GM19452 (cell line): ENCODE data around the gene METTL6.
"Not testable (repeated sequence)": the region's sequence is repeated elsewhere in the genome, so short reads cannot be mapped to it uniquely, and the experiment has no call there.

Source experiments
- ATAC-seq: cut with Tn5 transposase; IDR thresholded peaks from one replicate; pipeline ENCODE4 v1.9.1; 2021; ENCODE audit not compliant: unreplicated experiment

METTL6 gene

DNA sequence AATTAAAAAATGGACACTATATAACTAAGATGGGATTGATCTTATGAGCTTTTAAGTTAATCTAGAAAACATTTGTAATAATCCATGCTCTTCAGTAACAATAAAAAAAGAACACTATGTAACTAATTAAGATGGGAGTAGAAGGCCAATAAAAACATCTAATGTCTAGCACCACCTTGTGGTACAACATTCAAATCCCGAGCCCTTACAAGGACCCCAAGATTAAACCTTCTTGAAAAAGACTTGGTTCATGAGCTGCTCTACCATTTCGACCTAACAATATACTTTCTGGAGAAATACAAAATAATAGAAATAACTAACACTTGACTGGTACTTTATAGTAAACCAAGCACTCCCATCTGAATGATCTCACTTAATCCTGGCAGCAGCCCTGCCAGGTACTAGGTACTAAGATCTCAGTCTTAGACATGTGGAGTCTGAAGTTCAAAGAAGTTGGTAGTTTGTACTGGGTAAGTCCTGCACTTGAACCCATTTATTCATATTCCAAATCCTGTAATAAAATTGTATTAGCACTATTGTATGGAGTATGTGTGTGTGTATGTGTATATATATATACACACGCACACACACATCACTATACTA lies 21.8 kb downstream of the METTL6 start:
- ATAC-seq, result no peak

DNA sequence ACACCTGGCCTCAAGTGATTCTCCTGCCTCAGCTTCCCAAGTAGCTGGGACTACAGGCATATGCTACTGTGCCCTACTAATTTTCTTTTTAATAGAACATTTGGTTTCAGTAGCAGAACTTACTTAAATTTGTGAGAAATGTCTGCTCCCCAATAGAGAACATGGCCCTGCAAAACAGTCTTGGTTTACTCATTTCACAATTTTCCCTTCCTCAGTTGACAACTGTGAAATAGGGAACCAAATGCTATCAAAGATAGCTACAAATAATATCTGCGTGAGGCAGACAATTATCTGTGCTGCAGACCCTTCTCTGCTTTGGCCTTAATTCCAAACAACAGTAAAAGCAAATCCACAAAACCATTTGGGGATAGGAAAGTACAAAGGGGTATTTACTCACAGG lies 22.6 kb downstream of the METTL6 start:
- no peak for ATAC-seq

DNA sequence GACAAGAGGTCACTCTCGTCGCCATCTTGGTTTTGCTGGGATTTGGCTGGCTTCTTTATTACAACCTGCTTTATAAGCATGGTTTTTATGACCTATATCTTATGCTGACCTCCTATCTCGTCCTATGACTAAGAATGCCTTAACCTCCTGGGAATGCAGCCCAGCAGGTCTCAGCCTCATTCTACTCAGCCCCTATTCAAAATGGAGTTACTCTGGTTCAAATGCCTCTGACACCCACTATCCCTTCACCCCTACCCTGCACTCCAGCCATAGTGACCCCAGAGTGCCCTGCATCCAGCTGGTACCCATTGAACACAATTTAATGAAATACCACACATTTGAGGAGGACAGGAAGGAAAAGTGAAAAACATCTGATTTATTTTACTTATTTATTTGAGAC lies 23.4 kb downstream of the METTL6 start:
- no peak for ATAC-seq

DNA sequence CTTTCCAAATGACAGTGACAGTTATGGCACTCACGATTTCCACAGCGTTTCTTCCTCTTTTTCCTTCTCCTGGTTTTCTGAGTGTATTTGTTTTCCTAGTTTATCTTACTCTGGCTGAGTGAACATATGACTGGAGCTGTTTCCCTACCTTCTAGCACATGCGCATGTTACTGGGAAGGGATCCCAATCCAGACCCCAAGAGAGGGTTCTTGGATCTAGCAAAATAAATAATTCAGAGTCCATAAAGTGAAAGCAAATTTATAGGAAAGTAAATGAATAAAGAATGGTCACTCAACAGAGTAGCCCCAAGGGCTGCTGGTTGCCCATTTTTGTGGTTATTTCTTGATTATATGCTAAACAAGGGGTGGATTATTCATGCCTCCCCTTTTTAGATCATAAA lies 23.8 kb downstream of the METTL6 start:
- ATAC-seq, result no peak

DNA sequence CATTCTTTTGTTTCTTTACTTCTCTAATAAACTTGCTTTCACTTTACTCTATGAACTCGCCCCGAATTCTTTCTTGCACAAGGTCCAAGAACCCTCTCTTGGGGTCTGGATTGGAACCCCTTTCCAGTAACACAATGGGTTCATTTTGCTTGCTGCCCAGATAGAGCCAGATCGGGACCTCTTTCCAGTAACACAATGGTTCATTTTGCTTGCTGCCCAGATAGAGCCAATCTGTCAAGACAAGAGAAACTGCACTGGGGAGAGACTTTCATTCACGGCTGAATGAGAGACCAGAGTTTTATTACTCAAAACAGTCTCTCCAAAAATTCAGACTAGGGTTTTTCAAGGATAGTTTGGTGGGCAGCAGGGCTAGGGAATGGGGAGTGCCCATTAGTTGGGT lies 25.4 kb downstream of the METTL6 start:
- no peak for ATAC-seq

DNA sequence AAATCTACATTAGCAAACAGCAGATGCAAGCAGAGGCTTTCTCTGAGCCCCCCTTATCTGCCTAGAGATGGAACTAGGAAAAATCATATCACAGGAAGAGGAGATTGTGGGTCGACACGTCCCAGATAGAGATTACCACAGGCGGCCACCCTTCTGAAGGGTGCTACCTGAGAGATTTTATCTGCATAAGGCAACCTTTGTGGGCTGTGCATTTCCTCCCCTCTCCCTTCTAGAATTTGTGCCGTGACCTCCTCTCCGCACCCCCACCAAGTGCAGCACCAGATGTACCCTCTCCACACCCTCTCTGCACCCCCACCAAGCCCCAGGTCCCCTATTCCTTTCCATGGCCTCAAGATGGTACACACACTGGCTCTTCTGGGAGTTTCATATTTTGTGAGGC lies 27.4 kb downstream of the METTL6 start:
- no peak for ATAC-seq

DNA sequence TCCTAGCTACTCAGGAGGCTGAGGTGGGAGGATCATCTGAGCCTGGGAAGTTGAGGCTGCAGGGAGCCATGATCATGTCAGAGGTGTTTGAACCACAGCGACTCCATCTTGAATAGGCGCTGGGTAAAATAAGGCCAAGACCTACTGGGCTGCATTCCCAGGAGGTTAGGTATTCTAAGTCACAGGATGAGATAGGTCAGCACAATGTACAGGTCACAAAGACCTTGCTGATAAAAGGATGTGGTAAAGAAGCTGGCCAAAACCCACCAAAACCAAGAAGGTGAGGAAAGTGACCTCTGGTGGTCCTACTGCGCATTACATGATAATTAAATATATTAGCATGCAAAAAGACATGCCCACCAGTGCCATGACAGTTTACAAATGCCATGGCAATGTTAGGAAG lies 28.6 kb downstream of the METTL6 start:
- ATAC-seq, result not testable (repeated sequence)

DNA sequence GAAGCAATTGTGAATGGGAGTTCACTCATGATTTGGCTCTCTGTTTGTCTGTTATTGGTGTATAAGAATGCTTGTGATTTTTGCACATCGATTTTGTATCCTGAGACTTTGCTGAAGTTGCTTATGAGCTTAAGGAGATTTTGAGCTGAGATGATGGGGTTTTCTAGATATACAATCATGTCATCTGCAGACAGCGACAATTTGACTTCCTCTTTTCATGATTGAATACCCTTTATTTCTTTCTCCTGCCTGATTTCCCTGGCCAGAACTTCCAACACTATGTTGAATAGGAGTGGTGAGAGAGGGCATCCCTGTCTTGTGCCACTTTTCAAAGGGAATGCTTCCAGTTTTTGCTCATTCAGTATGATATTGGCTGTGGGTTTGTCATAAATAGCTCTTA lies 34.1 kb downstream of the METTL6 start:
- ATAC-seq, result not testable (repeated sequence)

DNA sequence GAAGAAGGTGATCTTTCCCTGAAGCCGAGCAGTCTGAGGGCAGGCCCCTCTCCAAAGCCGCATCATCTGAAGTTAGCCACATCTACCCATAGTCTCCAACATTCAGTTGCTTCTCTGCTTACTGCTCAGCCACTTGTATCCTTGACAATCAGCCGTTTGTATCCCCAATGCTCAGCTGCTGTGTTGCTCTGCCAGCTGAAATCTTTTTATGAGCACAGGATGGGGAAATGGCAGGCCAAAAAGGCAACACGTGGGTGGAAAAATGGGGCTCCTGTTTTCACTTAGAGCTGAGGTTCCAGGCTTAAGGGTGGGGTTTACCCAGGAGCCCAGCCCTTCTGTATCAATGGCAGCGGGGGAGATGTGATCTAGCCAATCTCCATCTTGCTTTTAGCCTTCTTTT lies 36.3 kb downstream of the METTL6 start:
- ATAC-seq, result no peak

DNA sequence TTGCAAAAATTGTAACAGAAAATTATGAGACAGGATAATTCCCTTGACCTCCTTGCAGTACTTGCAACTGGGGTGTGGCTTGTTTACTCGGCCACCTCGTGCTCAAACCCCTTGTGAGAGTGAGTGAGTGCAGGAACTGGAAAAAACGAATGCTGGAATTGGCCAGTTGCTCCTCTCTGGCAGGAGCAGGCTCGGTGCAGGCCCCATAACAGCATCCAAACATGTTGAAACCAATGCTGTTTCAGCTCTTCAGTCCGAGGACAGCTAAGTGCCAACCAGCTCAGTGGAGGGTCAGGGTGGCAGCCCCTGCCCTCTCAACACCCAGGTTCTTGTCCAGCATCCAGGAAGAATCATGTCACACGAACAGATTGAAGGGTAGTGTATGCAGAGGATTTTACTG lies 36.9 kb downstream of the METTL6 start:
- ATAC-seq, result no peak

DNA sequence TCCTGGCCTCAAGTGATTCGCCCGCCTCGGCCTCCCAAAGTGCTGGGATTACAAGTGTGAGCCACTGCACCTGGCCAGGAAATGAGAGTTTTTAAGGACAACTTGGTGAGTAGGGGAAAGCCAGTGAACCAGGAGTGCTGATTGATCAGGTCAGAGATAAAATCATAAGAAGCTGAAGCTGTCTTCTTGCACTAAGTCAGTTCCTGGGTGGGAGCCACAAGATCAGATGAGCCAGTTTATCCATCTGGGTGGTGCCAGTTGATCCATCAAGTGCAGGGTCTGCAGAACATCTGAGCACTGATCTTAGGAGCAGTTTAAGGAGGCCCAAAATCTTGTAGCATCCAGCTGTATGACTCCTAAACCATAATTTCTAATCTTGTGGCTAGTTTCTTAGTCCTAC lies 39.0 kb downstream of the METTL6 start:
- ATAC-seq, result not testable (repeated sequence)

DNA sequence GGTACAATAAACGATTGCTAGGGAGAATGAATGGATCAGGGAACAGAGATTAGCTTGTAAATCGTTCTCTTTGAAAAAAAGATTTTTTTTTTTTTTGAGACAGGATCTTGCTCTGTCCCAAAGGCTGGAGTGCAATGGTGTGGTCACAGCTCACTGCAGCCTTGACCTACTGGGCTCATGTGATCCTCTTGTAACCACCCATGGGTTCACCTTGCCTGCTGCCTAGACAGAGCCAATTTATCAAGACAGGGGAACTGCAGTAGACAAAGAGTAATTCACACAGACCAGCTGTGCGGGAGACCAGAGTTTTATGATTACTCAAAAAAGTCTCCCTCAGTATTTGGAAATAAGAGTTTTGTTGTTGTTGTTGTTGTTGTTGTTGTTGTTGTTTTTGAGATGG lies 39.6 kb downstream of the METTL6 start:
- no peak for ATAC-seq

DNA sequence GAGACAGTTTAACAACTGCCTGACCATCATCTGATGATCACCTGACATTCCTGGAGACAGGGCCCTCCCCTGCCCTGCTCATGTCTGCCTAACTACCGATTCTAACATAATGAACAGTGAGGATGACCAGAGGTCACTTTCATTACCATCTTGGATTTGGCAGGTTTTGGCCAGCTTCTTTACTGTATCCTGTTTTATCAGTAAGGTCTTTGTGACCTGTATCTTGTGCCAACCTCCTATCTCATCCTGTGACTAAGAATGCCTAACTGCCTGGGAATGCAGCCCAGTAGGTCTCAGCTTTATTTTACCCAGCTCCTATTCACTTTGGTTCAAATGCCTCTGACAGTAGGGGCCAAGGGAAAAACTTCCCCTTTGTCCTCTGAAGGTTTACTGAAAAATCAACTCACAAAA lies 40.2 kb downstream of the METTL6 start:
- ATAC-seq, result no peak

DNA sequence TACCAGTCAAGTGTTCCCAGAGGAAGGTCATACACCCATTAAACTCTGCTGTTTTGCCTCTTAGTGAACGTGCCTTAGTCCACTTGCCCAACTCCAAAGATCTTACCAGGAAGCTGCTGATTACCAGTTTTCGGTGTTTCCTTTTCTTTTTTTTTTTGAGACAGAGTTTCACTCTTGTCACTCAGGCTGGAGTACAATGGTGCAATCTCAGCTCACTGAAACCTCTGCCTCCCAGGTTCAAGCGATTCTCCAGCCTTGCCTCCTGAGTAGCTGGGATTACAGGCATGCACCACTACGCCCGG lies 40.7 kb downstream of the METTL6 start:
- not testable (repeated sequence) for ATAC-seq

DNA sequence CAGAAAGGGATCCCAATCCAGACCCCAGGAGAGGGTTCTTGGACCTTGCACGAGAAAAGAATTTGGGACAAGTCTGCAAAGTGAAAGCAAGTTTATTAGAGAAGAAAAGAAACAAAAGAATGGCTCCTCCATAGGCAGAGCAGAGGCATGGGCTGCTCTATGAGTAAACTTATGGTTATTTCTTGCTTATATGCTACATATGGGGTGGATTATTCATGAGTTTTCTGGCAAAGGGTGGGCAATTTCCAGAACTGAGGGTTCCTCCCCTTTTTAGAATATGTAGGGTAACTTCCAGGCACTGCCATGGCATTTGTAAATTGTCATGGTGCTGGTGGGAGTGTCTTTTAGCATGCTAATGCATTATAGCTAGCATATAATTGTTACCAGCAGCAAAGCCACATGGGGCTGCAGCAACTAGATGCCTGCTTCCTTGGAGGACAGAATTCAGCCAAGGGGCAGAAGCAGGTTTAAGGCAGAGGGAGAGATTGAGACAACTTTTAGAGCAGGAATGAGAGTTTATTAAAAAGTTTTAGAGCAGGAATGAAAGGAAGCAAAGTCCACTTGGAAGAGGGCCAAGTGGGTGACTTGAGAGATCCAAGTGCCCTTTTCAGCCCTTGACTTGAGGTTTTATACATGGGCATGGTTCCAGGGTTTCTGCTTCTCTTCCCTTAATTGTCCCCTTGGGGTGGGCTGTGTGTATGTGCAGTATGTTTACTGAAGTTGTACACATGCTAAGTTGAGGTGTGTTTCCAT lies 41.3 kb downstream of the METTL6 start:
- no peak for ATAC-seq

DNA sequence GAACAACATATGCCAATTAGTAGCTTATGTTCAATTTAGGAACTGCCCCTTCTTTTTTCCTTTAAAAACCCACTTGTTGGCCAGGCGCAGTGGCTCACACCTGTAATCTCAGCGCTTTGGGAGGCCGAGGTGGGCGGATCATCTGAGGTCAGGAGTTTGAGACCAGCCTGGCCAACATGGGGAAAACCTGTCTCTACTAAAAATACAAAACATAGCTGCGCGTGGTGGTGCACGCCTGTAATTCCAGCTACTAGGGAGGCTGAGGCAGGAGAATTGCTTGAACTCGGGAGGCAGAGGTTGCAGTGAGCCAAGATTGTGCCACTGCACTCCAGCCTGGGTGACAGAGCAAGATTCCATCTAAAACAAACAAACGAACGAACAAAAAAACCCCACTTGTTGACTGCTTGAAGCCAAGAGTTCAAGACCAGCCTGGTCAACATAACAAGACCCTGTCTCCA lies 42.1 kb downstream of the METTL6 start:
- ATAC-seq, result peak; percentile 22

DNA sequence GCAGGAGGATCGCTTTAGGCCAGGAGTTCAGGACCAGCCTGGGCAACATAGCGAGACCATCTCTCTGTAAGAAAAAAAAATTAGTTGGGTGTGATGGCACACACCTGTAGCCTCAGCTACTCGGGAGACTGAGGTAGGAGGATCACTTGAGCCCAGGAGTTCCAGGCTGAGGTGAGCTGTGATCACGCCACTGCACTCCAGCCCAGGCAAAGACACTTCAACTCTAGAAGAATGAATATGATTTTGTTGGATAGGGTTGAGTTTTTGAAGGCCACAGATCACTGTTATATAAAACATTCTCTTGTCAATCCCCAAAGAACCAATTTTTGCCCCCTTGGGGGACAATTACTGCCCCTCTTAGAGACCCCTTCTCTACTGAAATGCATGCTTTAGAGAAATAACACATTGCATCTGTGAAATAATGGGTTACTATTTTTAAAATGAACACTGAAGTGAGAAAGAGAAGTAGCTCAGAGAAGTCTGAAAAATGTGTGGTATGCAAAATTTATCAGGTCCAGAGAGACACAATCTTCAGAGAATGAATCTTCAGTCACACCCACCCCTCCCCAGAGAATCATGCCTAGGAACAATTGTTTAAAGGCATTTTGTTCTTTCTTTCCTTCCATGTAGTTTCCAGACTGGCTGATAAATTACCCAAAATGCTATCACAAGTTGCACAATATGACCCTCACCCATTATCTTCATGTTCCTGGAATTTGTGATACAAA lies 42.7 kb downstream of the METTL6 start:
- peak; percentile 83 for ATAC-seq

DNA sequence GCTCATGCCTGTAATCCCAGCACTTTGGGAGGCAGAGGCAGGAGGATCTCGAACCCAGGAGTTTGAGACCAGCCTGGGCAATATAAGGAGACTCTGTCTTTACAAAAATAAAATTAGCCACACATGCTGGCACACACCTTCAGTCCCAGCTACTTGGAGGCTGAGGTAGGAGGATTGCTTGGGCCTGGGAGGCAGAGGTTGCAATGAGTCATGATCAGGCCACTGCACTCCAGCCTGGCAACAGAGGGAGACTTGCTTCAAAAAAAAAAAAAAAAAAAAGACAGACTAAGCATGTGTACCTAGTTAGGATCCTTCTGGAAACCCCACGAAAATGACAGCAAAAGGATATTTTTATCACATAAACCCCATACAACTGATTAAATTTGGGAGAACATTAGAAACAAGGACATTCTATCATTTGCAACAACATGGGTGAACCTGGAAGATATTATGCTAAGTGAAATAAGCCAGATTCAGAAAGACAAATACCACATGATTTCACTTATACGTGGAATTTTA lies 44.9 kb downstream of the METTL6 start:
- no peak for ATAC-seq

DNA sequence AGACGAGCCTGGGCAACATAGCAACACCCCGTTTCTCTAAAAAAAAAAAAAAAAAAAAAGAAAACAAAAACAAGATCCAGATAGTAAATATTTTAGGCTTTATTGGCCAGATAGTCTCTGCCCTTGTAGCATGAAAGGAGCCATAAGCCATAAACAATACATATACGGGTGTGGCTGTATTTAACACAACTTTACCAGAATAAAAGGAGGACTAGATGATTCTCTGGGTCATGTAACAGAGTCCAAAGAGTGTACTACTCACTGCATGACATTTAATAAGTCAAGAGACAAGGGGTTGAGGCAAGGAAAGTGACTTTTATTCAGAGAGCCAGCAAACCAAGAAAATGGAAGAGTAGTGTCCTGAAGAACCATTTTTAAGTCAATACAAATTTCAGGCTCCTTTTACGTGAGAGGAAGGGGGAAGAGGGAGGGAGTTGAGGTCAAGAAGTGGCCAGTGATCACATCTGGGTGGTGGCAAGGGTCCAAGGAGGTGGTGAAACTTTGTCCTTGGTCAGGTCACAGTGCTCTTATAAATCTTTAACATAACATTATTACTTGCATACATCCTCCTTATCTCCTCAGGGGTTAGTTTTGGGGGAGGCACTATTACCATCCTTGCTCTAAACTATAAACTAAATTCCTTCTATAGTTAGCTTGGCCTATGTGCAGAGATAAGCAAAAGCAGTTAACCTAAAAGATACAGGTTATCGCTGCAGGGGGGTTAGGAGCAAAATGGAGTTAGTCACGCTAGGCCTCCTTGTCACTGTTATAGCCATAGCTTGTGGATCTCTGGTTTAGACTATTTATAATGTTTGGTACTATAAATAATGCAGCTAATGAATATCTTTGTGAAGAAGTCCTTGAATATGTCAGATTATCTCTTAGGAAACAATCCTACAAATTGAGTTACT lies 46.1 kb downstream of the METTL6 start:
- ATAC-seq, result no peak

DNA sequence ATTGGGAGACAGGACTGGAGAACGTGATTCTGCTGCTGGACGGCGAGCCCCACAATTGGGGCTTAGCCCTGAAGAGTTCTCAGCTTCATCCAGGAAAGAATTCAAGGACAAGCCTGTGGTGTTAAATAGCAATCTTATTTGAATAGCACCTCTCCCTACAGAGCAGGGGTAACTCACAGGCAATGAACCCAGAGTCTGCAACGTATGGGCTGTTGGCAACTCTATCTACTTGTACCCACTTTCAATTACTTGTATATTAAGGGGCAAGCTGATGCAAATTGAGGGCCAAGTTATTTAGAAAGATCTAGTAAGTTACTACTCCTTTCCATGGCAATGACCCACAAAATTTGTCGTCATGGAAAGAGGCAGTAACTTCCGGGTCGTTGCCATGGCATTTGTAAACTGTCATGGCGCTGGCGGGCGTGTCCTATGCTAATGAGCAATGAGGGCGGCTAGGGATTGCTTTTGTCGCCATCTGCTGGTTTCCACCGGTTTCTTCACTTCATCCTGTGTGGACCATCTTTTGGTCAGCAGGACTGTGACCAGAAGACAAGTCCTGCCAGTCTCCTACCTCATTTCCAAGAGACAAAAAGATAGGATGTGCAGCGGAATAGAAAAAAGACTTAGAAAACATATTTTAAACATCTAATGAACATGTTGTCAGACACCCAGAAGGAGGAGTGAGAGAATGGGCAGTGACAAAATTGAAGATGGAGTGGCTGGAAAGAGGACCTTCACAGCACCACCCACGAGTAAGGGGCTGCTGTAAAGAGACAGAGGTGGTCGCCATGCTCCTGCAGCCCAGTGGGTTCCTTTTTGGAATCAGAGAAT lies 49.2 kb downstream of the METTL6 start:
- ATAC-seq, result peak; percentile 90
